ENCODE data around the gene SHISA9. TPM values are rescaled to one million over a fixed set of nuclear protein-coding genes. Genes with fewer than 3 reads are reported as not detected.
A peak's percentile ranks its signal among the peaks of the same experiment; 100 is the strongest.

The SHISA9 gene
- total RNA-seq, 1 donor from 2014 or later, result 2.5 TPM

DNA sequence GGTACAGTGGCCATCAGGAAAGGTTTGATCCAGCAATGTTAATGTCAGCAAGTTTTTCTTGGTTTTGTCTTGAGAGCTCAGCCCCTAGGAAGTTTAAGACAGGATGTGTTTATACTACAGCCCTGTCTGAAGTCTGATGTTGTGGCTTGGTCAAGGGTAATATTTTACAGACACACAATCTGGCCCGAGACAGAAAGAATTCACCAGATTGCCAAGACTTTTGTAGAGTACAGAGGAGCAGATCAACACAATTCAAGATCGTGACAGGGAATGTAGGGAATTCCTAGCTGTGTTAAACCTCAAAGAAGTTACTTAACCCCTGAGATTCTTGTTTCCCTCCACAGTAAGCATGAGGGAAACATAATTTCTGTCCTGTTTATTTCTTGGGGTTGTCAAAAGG is 63.1 kb downstream of the SHISA9 start:
- no peak overlapping the region for H3K27ac Mint-ChIP-seq
- Histone ChIP-seq H3K9me3 (ENCODE audit: low read depth) (no peaks in the 10 kb centered on the region), H3K9ac (no peak overlapping the region), H3F3A (ENCODE audit: low read depth) (no peaks in the 10 kb centered on the region), H3K4me3 (no peak overlapping the region), H3K27me3 (no peaks in the 10 kb centered on the region), H2AFZ (replicated peaks) (no peak overlapping the region), H4K20me1 (ENCODE audit: low read depth) (no peaks in the 10 kb centered on the region), H3K79me2 (ENCODE audit: low read depth) (no peaks in the 10 kb centered on the region), H3K36me3 (no peaks in the 10 kb centered on the region), H3K27ac (no peak overlapping the region), H3K4me2 (no peak overlapping the region), H3K4me1 (no peaks in the 10 kb centered on the region)
- H3K4me1 Mint-ChIP-seq, result peaks cover 2% of the 10 kb centered on the region
- H3K36me3 Mint-ChIP-seq, result peaks cover 6% of the 10 kb centered on the region
- H3K4me3 Mint-ChIP-seq, result no peak overlapping the region
- peaks cover 10% of the 10 kb centered on the region for H3K9me3 Mint-ChIP-seq
- no peak for DNase-seq (ENCODE audit: low spot score)
- no peak for TF ChIP-seq EZH2phosphoT487 (IDR thresholded peaks at IDR 0.05)
- TF ChIP-seq EZH2 (IDR thresholded peaks at IDR 0.05), result no peak
- TF ChIP-seq, protein P1, sequence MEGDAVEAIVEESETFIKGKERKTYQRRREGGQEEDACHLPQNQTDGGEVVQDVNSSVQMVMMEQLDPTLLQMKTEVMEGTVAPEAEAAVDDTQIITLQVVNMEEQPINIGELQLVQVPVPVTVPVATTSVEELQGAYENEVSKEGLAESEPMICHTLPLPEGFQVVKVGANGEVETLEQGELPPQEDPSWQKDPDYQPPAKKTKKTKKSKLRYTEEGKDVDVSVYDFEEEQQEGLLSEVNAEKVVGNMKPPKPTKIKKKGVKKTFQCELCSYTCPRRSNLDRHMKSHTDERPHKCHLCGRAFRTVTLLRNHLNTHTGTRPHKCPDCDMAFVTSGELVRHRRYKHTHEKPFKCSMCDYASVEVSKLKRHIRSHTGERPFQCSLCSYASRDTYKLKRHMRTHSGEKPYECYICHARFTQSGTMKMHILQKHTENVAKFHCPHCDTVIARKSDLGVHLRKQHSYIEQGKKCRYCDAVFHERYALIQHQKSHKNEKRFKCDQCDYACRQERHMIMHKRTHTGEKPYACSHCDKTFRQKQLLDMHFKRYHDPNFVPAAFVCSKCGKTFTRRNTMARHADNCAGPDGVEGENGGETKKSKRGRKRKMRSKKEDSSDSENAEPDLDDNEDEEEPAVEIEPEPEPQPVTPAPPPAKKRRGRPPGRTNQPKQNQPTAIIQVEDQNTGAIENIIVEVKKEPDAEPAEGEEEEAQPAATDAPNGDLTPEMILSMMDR (IDR thresholded peaks at IDR 0.05), result no peak
- H3K27me3 Mint-ChIP-seq (ENCODE audit: insufficient read depth, low read depth), result peaks cover 5% of the 10 kb centered on the region

DNA sequence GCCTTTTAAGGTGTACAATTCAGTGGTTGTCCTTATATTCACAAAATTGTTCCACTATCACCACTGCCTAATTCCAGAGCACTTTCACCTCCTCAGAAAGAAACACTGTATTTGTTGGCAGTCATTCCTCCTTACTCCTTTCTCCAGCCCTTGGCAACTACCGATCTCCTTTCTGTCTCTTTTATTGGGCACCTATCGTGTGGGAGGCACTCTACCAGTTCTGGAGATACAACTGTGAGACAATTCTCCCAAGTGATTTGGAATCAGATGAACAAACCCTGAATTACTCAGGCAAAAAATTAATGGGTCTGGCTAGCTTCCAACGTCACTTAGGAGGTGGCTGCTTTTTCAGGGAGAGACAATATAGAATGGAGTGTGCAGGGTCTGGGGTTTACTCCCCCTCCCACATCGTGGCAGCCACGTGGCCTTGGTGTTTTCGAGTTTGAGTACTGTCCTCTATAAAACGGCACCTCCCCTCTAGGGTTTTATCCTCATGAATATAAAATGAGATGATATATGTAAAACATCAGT is 63.9 kb downstream of the SHISA9 start:
- H3K4me3 ChIP-seq, result no peak overlapping the region
- no peaks in the 10 kb centered on the region for H3K4me1 ChIP-seq
- TF ChIP-seq EZH2phosphoT487 (IDR thresholded peaks at IDR 0.05) (no peak), EZH2 (IDR thresholded peaks at IDR 0.05) (no peak)
- TF ChIP-seq, protein P1 (IDR thresholded peaks at IDR 0.05), result no peak
- Mint-ChIP-seq H3K27ac (no peak overlapping the region), H3K4me1 (peaks cover 2% of the 10 kb centered on the region), H3K36me3 (peaks cover 6% of the 10 kb centered on the region), H3K9me3 (peaks cover 10% of the 10 kb centered on the region), H3K4me3 (no peak overlapping the region), H3K27me3 (ENCODE audit: insufficient read depth, low read depth) (peaks cover 5% of the 10 kb centered on the region)
- H3F3A ChIP-seq (ENCODE audit: low read depth), result no peaks in the 10 kb centered on the region
- no peak overlapping the region for H3K27ac ChIP-seq
- H2AFZ ChIP-seq (replicated peaks), result no peak overlapping the region
- H3K27me3 ChIP-seq, result no peaks in the 10 kb centered on the region
- no peaks in the 10 kb centered on the region for H3K9me3 ChIP-seq (ENCODE audit: low read depth)
- DNase-seq (ENCODE audit: low spot score), result no peak
- no peak overlapping the region for H3K4me2 ChIP-seq
- no peaks in the 10 kb centered on the region for H3K36me3 ChIP-seq
- H3K79me2 ChIP-seq (ENCODE audit: low read depth), result no peaks in the 10 kb centered on the region
- H4K20me1 ChIP-seq (ENCODE audit: low read depth), result no peaks in the 10 kb centered on the region
- H3K9ac ChIP-seq, result no peak overlapping the region

DNA sequence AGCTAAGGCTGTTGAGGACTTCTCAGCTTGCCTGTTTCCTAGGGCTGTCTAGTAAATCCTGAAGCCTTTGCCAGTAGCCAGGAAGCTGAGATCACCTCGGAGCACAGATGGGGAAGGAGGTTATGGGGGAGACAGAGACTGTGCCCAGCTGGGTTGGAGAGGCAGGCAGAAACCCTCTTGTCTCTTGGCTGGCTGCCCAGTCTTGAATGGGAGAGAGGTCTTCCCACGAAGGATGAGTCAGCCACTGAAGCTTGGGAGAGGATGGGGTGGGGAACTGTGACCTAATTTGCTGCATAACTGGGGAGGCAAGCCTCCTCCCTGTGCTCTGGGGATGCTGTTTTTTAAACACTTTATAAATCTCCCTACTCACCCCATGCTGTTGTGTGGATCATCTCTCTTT is 69.8 kb downstream of the SHISA9 start:
- no peaks in the 10 kb centered on the region for H4K20me1 ChIP-seq (ENCODE audit: low read depth)
- DNase-seq (ENCODE audit: low spot score), result no peak
- H3K4me1 ChIP-seq, result peaks cover 4% of the 10 kb centered on the region
- Mint-ChIP-seq H3K27ac (peak overlapping the region; percentile 9), H3K27me3 (ENCODE audit: insufficient read depth, low read depth) (no peaks in the 10 kb centered on the region), H3K4me1 (peaks cover 10% of the 10 kb centered on the region), H3K4me3 (no peak overlapping the region), H3K36me3 (no peaks in the 10 kb centered on the region), H3K9me3 (no peaks in the 10 kb centered on the region)
- H3F3A ChIP-seq (ENCODE audit: low read depth), result peaks cover 1% of the 10 kb centered on the region
- H3K4me2 ChIP-seq, result no peak overlapping the region
- no peak overlapping the region for H3K27ac ChIP-seq
- H3K9ac ChIP-seq, result no peak overlapping the region
- H3K9me3 ChIP-seq (ENCODE audit: low read depth), result no peaks in the 10 kb centered on the region
- H3K4me3 ChIP-seq, result no peak overlapping the region
- no peaks in the 10 kb centered on the region for H3K79me2 ChIP-seq (ENCODE audit: low read depth)
- H2AFZ ChIP-seq (replicated peaks), result no peak overlapping the region
- no peaks in the 10 kb centered on the region for H3K36me3 ChIP-seq
- no peak for TF ChIP-seq EZH2phosphoT487 (IDR thresholded peaks at IDR 0.05)
- TF ChIP-seq EZH2 (IDR thresholded peaks at IDR 0.05), result no peak
- TF ChIP-seq, protein P1 (IDR thresholded peaks at IDR 0.05), result no peak
- H3K27me3 ChIP-seq, result no peaks in the 10 kb centered on the region

All from neural progenitor cell (in vitro differentiated cells).